IgD-negative memory B cell (primary cell): ENCODE data around the gene SLC25A23. TPM values are rescaled to one million over a fixed set of nuclear protein-coding genes. Genes with fewer than 3 reads are reported as not detected.
"Not testable (repeated sequence)": the region's sequence is repeated elsewhere in the genome, so short reads cannot be mapped to it uniquely, and the experiment has no call there.

Experiments
- H3K27ac Mint-ChIP-seq, 3 donors: one replicate each; pipeline ENCODE4 v1.8.0; 2020 to 2022; ENCODE audit warnings: mild to moderate bottlenecking in 3 of 3, mixed read lengths in 3 of 3, moderate library complexity in 1 of 3
- H3K27me3 Mint-ChIP-seq: one replicate; pipeline ENCODE4 v1.8.0; 2021; ENCODE audit warnings: mixed read lengths
- H3K36me3 Mint-ChIP-seq: one replicate; pipeline ENCODE4 v1.8.0; 2020; ENCODE audit warnings: mild to moderate bottlenecking, mixed read lengths
- H3K4me1 Mint-ChIP-seq, 3 donors: one replicate each; pipeline ENCODE4 v1.8.0; 2020 to 2022; ENCODE audit warnings: mixed read lengths in 3 of 3, mild to moderate bottlenecking in 1 of 3
- H3K4me3 Mint-ChIP-seq, 4 donors: one replicate each; pipeline ENCODE4 v1.8.0; 2020 to 2022; ENCODE audit warnings: mild to moderate bottlenecking in 4 of 4, mixed read lengths in 4 of 4, moderate library complexity in 3 of 4
- H3K9me3 Mint-ChIP-seq, 3 donors: one replicate each; pipeline ENCODE4 v1.8.0; 2020 to 2021; ENCODE audit warnings: mixed read lengths in 3 of 3, mild to moderate bottlenecking in 1 of 3
- polyA plus RNA-seq: library from polyadenylated mRNA; unstranded; fragments of 300-500 nt; fragmentation: Illumina TruSeq; gene quantifications from one replicate; pipeline ENCODE4 v1.2.3, GENCODE V29; 2021

The SLC25A23 gene
- polyA plus RNA-seq, 1 donor from 2014 or later, result 28.2 TPM

GRCh38 chr19:6414793-6415590, 44.6 kb downstream of the SLC25A23 start:
- Mint-ChIP-seq H3K36me3 (no peaks in the 10 kb centered on the region), H3K27me3 (no peaks in the 10 kb centered on the region), H3K4me1 (no peaks in the 10 kb centered on the region), H3K4me3 (no peak overlapping the region), H3K9me3 (no peaks in the 10 kb centered on the region), H3K27ac (no peak overlapping the region)

GRCh38 chr19:6413721-6414643, 45.6 kb downstream of the SLC25A23 start:
- Mint-ChIP-seq H3K27me3 (no peaks in the 10 kb centered on the region), H3K27ac (peak overlapping the region in 1 of 3 donors; percentile 12), H3K9me3 (no peaks in the 10 kb centered on the region), H3K4me3 (no peak overlapping the region), H3K4me1 (no peaks in the 10 kb centered on the region), H3K36me3 (no peaks in the 10 kb centered on the region)

GRCh38 chr19:6413291-6413690, 46.3 kb downstream of the SLC25A23 start:
- H3K4me1 Mint-ChIP-seq, result no peaks in the 10 kb centered on the region
- no peaks in the 10 kb centered on the region for H3K27me3 Mint-ChIP-seq
- H3K36me3 Mint-ChIP-seq, result no peaks in the 10 kb centered on the region
- H3K27ac Mint-ChIP-seq, result no peak overlapping the region
- no peaks in the 10 kb centered on the region for H3K9me3 Mint-ChIP-seq
- H3K4me3 Mint-ChIP-seq, result no peak overlapping the region

GRCh38 chr19:6412447-6413091, 47.0 kb downstream of the SLC25A23 start:
- Mint-ChIP-seq H3K9me3 (no peaks in the 10 kb centered on the region), H3K4me3 (no peak overlapping the region), H3K27ac (no peak overlapping the region)

GRCh38 chr19:6412061-6412446, 47.5 kb downstream of the SLC25A23 start:
- H3K9me3 Mint-ChIP-seq, result no peaks in the 10 kb centered on the region

More at GRCh38 chr19:6412447-6413091, 47.0 kb downstream of the SLC25A23 start:
- H3K36me3 Mint-ChIP-seq, result no peaks in the 10 kb centered on the region
- H3K27me3 Mint-ChIP-seq, result no peaks in the 10 kb centered on the region
- H3K4me1 Mint-ChIP-seq, result no peaks in the 10 kb centered on the region

GRCh38 chr19:6409346-6409745, 50.2 kb downstream of the SLC25A23 start:
- H3K9me3 Mint-ChIP-seq, result no peaks in the 10 kb centered on the region
- H3K27me3 Mint-ChIP-seq, result no peaks in the 10 kb centered on the region
- H3K4me1 Mint-ChIP-seq, result no peaks in the 10 kb centered on the region
- no peak overlapping the region for H3K4me3 Mint-ChIP-seq
- no peak overlapping the region for H3K27ac Mint-ChIP-seq
- H3K36me3 Mint-ChIP-seq, result no peaks in the 10 kb centered on the region

More at GRCh38 chr19:6412061-6412446, 47.5 kb downstream of the SLC25A23 start:
- no peaks in the 10 kb centered on the region for H3K36me3 Mint-ChIP-seq
- H3K27ac Mint-ChIP-seq, result no peak overlapping the region
- H3K4me1 Mint-ChIP-seq, result no peaks in the 10 kb centered on the region
- H3K27me3 Mint-ChIP-seq, result no peaks in the 10 kb centered on the region
- H3K4me3 Mint-ChIP-seq, result no peak overlapping the region

- Mint-ChIP-seq H3K27me3 (no peaks in the 10 kb centered on the region), H3K4me3 (no peak overlapping the region), H3K36me3 (no peaks in the 10 kb centered on the region), H3K9me3 (no peaks in the 10 kb centered on the region), H3K27ac (no peak overlapping the region), H3K4me1 (peaks cover 0 to 6% (median 2%) of the 10 kb centered on the region in 3 donors)
Measured at GRCh38 chr19:6406401-6406800, 53.2 kb downstream of the SLC25A23 start.

- Mint-ChIP-seq H3K27me3 (peaks cover 2% of the 10 kb centered on the region), H3K4me1 (peaks cover 0 to 6% (median 2%) of the 10 kb centered on the region in 3 donors), H3K27ac (no peak overlapping the region), H3K36me3 (no peaks in the 10 kb centered on the region), H3K9me3 (no peaks in the 10 kb centered on the region), H3K4me3 (no peak overlapping the region)
Measured at GRCh38 chr19:6402837-6403608, 56.6 kb downstream of the SLC25A23 start.

- Mint-ChIP-seq H3K27me3 (peaks cover 2% of the 10 kb centered on the region), H3K4me3 (no peak overlapping the region), H3K36me3 (no peaks in the 10 kb centered on the region), H3K4me1 (peaks cover 0 to 6% (median 2%) of the 10 kb centered on the region in 3 donors), H3K9me3 (no peaks in the 10 kb centered on the region), H3K27ac (no peak overlapping the region)
Measured at GRCh38 chr19:6402058-6402457, 57.5 kb downstream of the SLC25A23 start.

- H3K27ac Mint-ChIP-seq, result peak overlapping the region in 1 of 3 donors; percentile 21
- not testable (repeated sequence) for H3K9me3 Mint-ChIP-seq, H3K4me1 Mint-ChIP-seq, H3K36me3 Mint-ChIP-seq, H3K27me3 Mint-ChIP-seq
- peak overlapping the region in 1 of 4 donors; percentile 72 for H3K4me3 Mint-ChIP-seq
Measured at GRCh38 chr19:6400062-6400944, 59.3 kb downstream of the SLC25A23 start.

- Mint-ChIP-seq H3K4me3 (no peak overlapping the region), H3K4me1 (peaks cover 11 to 17% (median 14%) of the 10 kb centered on the region in 3 donors), H3K9me3 (no peaks in the 10 kb centered on the region), H3K27me3 (peaks cover 2% of the 10 kb centered on the region), H3K27ac (no peak overlapping the region), H3K36me3 (peaks cover 1% of the 10 kb centered on the region)
Measured at GRCh38 chr19:6396305-6396704, 63.3 kb downstream of the SLC25A23 start.

- H3K27me3 Mint-ChIP-seq, result peaks cover 2% of the 10 kb centered on the region
- H3K4me1 Mint-ChIP-seq, result peaks cover 14 to 22% (median 16%) of the 10 kb centered on the region in 3 donors
- H3K4me3 Mint-ChIP-seq, result peak overlapping the region in 3 of 4 donors; percentile 13 to 100 (median 71)
- H3K9me3 Mint-ChIP-seq, result no peaks in the 10 kb centered on the region
- peaks cover 5% of the 10 kb centered on the region for H3K36me3 Mint-ChIP-seq
- peak overlapping the region in 1 of 3 donors; percentile 100 for H3K27ac Mint-ChIP-seq
Measured at GRCh38 chr19:6394831-6395230, 64.8 kb downstream of the SLC25A23 start.

GRCh38 chr19:6393983-6394412, 65.6 kb downstream of the SLC25A23 start:
- no peaks in the 10 kb centered on the region for H3K9me3 Mint-ChIP-seq
- H3K4me1 Mint-ChIP-seq, result peaks cover 14 to 22% (median 16%) of the 10 kb centered on the region in 3 donors
- H3K27ac Mint-ChIP-seq, result peak overlapping the region; percentile 97 to 100 (median 99)
- peak overlapping the region; percentile 95 to 100 (median 98) for H3K4me3 Mint-ChIP-seq
- H3K27me3 Mint-ChIP-seq, result no peaks in the 10 kb centered on the region
- peaks cover 5% of the 10 kb centered on the region for H3K36me3 Mint-ChIP-seq
